PFSK-1 (cell line): ENCODE data around the gene ENTPD8. TPM values are rescaled to one million over a fixed set of nuclear protein-coding genes. Genes with fewer than 3 reads are reported as not detected.

Source experiments
- FOXP2 ChIP-seq: optimal IDR thresholded peaks from 2 replicates; pipeline ENCODE3; 2011; ENCODE audit warnings: borderline replicate concordance, control low read depth, inconsistent platforms; ENCODE audit not compliant: insufficient read depth; ENCODE audit errors: extremely low read length, extremely low read depth
- POLR2AphosphoS5 ChIP-seq: IDR thresholded peaks from 2 replicates; pipeline ENCODE4 v1.6.1; 2012; ENCODE audit warnings: low read depth, mild to moderate bottlenecking, control low read depth, low read length, moderate library complexity
- SIN3A ChIP-seq: IDR thresholded peaks from 2 replicates; pipeline ENCODE4 v1.6.1; 2012; ENCODE audit warnings: mild to moderate bottlenecking, low read length, moderate library complexity, borderline replicate concordance; ENCODE audit not compliant: insufficient read depth
- TAF1 ChIP-seq: IDR thresholded peaks from 2 replicates; pipeline ENCODE4 v1.6.1; 2012; ENCODE audit warnings: low read length, control low read depth, borderline replicate concordance; ENCODE audit not compliant: insufficient read depth
- polyA plus RNA-seq: library from polyadenylated mRNA; unstranded; fragments of >200 nt; gene quantifications from one replicate; pipeline ENCODE4 v1.2.1, GENCODE V29; 2012; ENCODE audit warnings: low read depth, missing spikeins; ENCODE audit not compliant: insufficient read length
- TF ChIP-seq, protein P1 (sequence below), 2 experiments: IDR thresholded peaks; 2 replicates each; pipeline versions ENCODE4 v1.6.1 to v1.8.0; 2011 to 2012; ENCODE audit warnings: low read depth in 2 of 2, low read length in 2 of 2, control low read depth in 1 of 2, inconsistent platforms in 1 of 2, mild to moderate bottlenecking in 1 of 2, moderate library complexity in 1 of 2; ENCODE audit not compliant: insufficient read depth in 1 of 2

ENTPD8 gene, protein sequence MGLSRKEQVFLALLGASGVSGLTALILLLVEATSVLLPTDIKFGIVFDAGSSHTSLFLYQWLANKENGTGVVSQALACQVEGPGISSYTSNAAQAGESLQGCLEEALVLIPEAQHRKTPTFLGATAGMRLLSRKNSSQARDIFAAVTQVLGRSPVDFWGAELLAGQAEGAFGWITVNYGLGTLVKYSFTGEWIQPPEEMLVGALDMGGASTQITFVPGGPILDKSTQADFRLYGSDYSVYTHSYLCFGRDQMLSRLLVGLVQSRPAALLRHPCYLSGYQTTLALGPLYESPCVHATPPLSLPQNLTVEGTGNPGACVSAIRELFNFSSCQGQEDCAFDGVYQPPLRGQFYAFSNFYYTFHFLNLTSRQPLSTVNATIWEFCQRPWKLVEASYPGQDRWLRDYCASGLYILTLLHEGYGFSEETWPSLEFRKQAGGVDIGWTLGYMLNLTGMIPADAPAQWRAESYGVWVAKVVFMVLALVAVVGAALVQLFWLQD
- 0.46 TPM for polyA plus RNA-seq

DNA sequence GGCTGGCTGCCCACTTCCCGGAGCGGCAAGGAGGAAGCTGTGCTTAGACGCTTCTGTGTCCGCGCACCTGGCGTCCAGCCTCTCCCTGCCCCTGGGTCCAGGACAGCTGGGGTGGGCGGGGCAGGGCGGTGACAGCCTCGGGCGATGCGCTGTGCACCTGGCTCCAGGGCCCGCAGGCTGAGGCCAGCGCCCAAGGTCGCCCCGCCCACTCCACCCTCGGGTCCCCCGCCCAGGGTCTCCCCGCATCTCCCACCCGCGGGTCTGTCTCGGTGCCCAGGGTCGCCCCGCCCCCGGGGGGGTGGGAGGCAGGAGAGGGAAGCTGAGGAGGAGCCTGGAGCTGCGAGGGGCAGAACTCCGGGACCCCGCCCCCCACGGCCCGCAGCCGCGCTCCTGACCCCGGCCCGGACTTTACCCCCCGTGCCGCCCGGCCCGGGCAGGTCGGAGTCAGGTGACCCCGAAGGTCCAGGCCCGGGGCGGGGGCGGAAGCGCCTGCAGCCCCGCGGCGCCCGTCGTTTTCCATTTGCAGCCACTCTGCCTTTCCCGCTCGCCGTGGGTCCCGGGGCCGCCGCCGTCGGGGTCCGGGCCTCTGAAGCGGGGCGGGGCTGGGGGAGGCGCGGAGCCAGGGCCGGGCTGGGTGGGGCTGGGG is at the start of gene ENTPD8:
Gene ENTPD8 (minus strand): TSS at position 69 of the 646 bp plus-strand sequence. CDS start 3,072 bp downstream, outside the sequence.
- TF ChIP-seq POLR2AphosphoS5 (no peak), SIN3A (no peak; the same call in 1 of the 2 replicates), TAF1 (no peak), FOXP2 (no peak)
- TF ChIP-seq, protein P1, sequence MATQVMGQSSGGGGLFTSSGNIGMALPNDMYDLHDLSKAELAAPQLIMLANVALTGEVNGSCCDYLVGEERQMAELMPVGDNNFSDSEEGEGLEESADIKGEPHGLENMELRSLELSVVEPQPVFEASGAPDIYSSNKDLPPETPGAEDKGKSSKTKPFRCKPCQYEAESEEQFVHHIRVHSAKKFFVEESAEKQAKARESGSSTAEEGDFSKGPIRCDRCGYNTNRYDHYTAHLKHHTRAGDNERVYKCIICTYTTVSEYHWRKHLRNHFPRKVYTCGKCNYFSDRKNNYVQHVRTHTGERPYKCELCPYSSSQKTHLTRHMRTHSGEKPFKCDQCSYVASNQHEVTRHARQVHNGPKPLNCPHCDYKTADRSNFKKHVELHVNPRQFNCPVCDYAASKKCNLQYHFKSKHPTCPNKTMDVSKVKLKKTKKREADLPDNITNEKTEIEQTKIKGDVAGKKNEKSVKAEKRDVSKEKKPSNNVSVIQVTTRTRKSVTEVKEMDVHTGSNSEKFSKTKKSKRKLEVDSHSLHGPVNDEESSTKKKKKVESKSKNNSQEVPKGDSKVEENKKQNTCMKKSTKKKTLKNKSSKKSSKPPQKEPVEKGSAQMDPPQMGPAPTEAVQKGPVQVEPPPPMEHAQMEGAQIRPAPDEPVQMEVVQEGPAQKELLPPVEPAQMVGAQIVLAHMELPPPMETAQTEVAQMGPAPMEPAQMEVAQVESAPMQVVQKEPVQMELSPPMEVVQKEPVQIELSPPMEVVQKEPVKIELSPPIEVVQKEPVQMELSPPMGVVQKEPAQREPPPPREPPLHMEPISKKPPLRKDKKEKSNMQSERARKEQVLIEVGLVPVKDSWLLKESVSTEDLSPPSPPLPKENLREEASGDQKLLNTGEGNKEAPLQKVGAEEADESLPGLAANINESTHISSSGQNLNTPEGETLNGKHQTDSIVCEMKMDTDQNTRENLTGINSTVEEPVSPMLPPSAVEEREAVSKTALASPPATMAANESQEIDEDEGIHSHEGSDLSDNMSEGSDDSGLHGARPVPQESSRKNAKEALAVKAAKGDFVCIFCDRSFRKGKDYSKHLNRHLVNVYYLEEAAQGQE (IDR thresholded peaks at IDR 0.05; ENCODE audit: insufficient read depth in 1 of 2, low read depth in 2 of 2, low read length in 2 of 2): no peak

DNA sequence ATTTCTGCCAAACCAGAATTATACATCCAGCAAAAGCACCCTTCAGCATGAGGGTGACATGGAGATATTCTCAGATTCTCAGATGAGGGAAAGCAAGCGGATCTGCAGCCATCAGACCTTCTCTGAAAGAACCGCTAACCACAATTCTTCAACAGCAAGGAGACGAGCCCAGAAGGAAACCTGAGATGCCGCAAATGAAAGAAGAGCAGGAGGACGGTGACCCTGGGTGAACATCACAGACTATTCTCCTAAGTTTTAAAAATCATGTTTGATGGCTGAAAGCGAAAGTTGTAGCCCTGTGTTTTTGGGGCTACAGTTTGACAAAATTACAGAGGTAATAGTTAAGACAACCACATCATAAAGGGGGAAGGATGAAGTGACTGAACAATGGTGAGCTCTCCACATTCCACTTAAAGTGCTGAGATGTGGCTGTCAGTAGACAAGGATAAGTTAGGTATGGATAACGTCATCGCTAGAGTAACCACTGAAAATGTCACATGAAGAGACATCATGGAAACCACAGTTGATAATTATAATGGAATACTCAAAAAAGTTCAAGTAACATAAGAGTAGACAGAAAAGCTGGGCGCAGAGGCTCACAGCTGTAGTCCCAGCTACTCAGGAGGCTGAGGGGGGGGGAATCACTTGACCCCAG is 49.5 kb upstream of the ENTPD8 start:
- TF ChIP-seq FOXP2 (no peak), SIN3A (no peak), POLR2AphosphoS5 (no peak), TAF1 (no peak)
- TF ChIP-seq, protein P1 (IDR thresholded peaks at IDR 0.05; ENCODE audit: insufficient read depth in 1 of 2, low read depth in 2 of 2, low read length in 2 of 2): no peak

DNA sequence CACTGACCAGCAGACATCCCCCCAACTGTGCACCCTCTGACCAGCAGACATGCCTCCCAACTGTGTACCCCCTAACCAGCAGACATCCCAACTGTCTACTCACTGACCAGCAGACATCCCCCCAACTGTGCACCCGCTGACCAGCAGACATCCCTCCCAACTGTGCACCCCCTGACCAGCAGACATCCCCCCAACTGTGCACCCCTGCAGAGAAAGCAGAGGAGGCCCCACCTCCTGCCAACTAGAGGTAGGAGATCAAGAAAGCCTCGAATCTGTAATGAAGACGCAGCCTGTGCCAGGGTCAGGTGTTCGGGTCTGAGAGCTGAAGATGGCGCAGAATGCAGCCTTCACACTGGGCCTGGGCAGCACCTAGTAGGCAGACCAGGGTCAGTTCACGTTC is 47.7 kb upstream of the ENTPD8 start:
- TF ChIP-seq, protein P1 (IDR thresholded peaks at IDR 0.05; ENCODE audit: insufficient read depth in 1 of 2, low read depth in 2 of 2, low read length in 2 of 2): no peak
- TF ChIP-seq POLR2AphosphoS5 (no peak), TAF1 (no peak), SIN3A (no peak), FOXP2 (no peak)

DNA sequence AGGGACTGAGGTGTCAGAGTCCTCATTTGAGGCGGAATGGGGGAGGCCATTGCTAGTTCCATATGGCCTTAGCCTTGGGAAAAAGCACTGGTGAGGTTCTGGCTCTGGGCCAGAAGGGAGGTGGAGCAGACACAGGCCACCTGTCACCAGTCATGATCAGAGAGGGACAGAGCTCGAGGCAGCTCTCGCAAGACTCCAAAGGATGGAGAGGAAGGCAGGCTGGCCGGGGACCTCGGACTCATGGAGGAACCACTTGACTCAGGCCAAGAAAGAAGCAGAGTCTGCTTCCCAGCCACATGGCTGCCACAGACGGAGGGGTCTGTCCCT is 47.1 kb upstream of the ENTPD8 start:
- TF ChIP-seq TAF1: no peak
- TF ChIP-seq FOXP2: no peak
- TF ChIP-seq SIN3A: no peak
- TF ChIP-seq, protein P1 (IDR thresholded peaks at IDR 0.05; ENCODE audit: insufficient read depth in 1 of 2, low read depth in 2 of 2, low read length in 2 of 2): no peak
- TF ChIP-seq POLR2AphosphoS5: no peak
